Fibroblast of the aortic adventitia (primary cell): ENCODE measurements around the gene GRIFIN. TPM values are rescaled to one million over a fixed set of nuclear protein-coding genes. Genes with fewer than 3 reads are reported as not detected.

Experiments
- DNase-seq: peaks from one replicate; pipeline ENCODE4 v3.0.0-alpha.2; 2010; ENCODE audit warnings: low read depth
- H3K4me3 ChIP-seq: 2 replicates; pipeline ENCODE4 v1.5.1; 2011; ENCODE audit warnings: low read depth, mild to moderate bottlenecking, control low read depth, low read length, moderate library complexity
- CTCF ChIP-seq: IDR thresholded peaks from 2 replicates; pipeline ENCODE4 v1.5.1; 2011; ENCODE audit warnings: mild to moderate bottlenecking, low read length, control low read depth, inconsistent platforms; ENCODE audit not compliant: insufficient read depth
- total RNA-seq: library from RNA; depleted of rRNA; stranded (reverse); fragments of >200 nt; gene quantifications from 2 replicates; pipeline ENCODE4 v1.2.3, GENCODE V29; 2012; ENCODE audit warnings: low replicate concordance

The GRIFIN gene
- total RNA-seq, 1 donor = not detected

GRCh38 chr7:2478800-2479199, 2.6 kb upstream of the GRIFIN start:
- no peak for DNase-seq
- no peak for TF ChIP-seq CTCF
- no peak overlapping the region for H3K4me3 ChIP-seq

GRCh38 chr7:2478399-2478785, 2.2 kb upstream of the GRIFIN start:
- DNase-seq = peak; percentile 66
- H3K4me3 ChIP-seq = no peak overlapping the region
- TF ChIP-seq CTCF = no peak

- peak; percentile 73 for TF ChIP-seq CTCF
- no peak overlapping the region for H3K4me3 ChIP-seq
- DNase-seq = peak; percentile 22
These were observed 1.5 kb upstream of the GRIFIN start for GRCh38 chr7:2477447-2478398.

- TF ChIP-seq CTCF = no peak
- no peak for DNase-seq
These were observed 713 bp upstream of the GRIFIN start for GRCh38 chr7:2476776-2477446.

GRCh38 chr7:2475678-2476015, 551 bp downstream of the GRIFIN start:
- no peak overlapping the region for H3K4me3 ChIP-seq
- no peak for TF ChIP-seq CTCF
- no peak for DNase-seq

More at GRCh38 chr7:2476776-2477446, 713 bp upstream of the GRIFIN start:
- no peak overlapping the region for H3K4me3 ChIP-seq

- no peak overlapping the region for H3K4me3 ChIP-seq
- DNase-seq = no peak
- no peak for TF ChIP-seq CTCF
These were observed 1.2 kb downstream of the GRIFIN start for GRCh38 chr7:2474813-2475677.
